ENCODE results near the gene GATA1. TPM values are rescaled to one million over a fixed set of nuclear protein-coding genes. Genes with fewer than 3 reads are reported as not detected.

Gene GATA1
- total RNA-seq, 1 donor from 2014 or later = 1.6 TPM

DNA sequence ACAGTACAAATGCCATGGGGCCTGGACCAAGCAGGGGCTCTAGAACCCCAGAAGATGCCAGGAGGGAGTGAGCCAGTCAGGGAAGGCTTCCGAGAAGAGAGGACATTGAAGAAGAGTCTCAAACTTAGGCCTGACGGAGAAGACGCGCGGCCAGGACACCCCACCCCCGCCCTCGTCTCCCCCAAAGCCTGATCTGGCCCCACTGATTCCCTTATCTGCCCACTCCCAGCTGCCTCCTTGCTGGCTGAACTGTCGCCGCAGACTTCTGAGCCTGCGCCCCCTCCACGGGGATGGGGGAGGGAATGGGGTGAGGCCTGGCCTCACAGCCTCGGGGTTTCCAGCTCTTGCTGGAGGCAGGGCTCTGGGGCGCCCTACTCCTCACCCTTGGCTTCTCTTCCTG, 3.6 kb upstream of the GATA1 start:
- H3K27ac ChIP-seq (ENCODE audit: low read depth, low read length) = no peak overlapping the region
- no peaks in the 10 kb centered on the region for H3K4me1 ChIP-seq (ENCODE audit: control insufficient read depth in 3 of 3, insufficient read depth in 3 of 3, low read length in 3 of 3)
- H3K9ac ChIP-seq (ENCODE audit: low read depth in 1 of 3, low read length in 3 of 3) = no peak overlapping the region
- H3K9me3 ChIP-seq (ENCODE audit: control insufficient read depth in 3 of 3, low read length in 3 of 3) = no peaks in the 10 kb centered on the region
- peaks cover 0 to 9% (median 0%) of the 10 kb centered on the region in 3 donors for H3K27me3 ChIP-seq (ENCODE audit: control insufficient read depth in 3 of 3, insufficient read depth in 3 of 3, low read length in 3 of 3)
- H3K36me3 ChIP-seq (ENCODE audit: control insufficient read depth in 3 of 3, insufficient read depth in 3 of 3, low read length in 3 of 3) = no peaks in the 10 kb centered on the region
- no peak overlapping the region for H3K4me3 ChIP-seq (ENCODE audit: low read length in 3 of 3)

DNA sequence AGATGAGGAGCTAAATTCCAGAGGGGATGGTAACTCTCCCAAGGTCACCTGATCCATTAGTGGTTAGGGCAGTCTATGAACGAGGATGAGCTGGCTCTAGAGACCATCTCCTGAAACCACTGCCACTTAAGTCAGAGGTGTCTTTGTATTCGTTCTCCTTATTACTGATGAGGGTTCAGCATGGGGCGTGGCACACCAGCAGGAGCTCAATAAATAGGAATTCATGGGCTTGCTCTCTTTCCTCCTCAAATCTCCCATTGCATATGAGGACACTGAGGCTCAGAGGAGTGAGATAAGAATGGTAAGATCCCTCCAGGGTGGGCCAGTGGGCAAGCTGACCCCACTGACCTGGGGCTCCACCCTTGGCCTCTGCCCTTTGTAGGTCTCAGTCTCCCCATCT, 1.7 kb upstream of the GATA1 start:
- H3K9ac ChIP-seq (ENCODE audit: low read depth in 1 of 3, low read length in 3 of 3) = no peak overlapping the region
- no peaks in the 10 kb centered on the region for H3K4me1 ChIP-seq (ENCODE audit: control insufficient read depth in 3 of 3, insufficient read depth in 3 of 3, low read length in 3 of 3)
- no peak overlapping the region for H3K4me3 ChIP-seq (ENCODE audit: low read length in 3 of 3)
- no peaks in the 10 kb centered on the region for H3K9me3 ChIP-seq (ENCODE audit: control insufficient read depth in 3 of 3, low read length in 3 of 3)
- peaks cover 0 to 9% (median 0%) of the 10 kb centered on the region in 3 donors for H3K27me3 ChIP-seq (ENCODE audit: control insufficient read depth in 3 of 3, insufficient read depth in 3 of 3, low read length in 3 of 3)
- no peaks in the 10 kb centered on the region for H3K36me3 ChIP-seq (ENCODE audit: control insufficient read depth in 3 of 3, insufficient read depth in 3 of 3, low read length in 3 of 3)
- no peak overlapping the region for H3K27ac ChIP-seq (ENCODE audit: low read depth, low read length)

DNA sequence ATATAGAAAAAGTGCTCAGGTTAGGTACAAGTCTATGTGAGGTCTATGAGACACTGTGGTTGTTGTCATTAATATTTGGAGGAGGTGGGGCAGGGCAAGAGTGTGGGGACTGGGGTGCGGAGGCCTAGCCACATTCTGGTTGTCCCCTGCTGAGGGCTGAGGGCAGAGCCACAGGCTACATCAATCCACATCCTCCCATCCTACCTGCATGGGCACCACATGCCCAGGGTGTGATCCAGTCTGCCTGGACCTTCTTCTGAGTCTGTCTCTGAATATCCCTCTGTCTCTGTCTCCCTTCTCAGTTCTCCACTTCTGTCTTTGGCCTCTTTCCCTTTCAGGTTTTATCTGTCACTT, 1.2 kb upstream of the GATA1 start:
- Histone ChIP-seq H3K36me3 (ENCODE audit: control insufficient read depth in 3 of 3, insufficient read depth in 3 of 3, low read length in 3 of 3) (no peaks in the 10 kb centered on the region), H3K27ac (ENCODE audit: low read depth, low read length) (no peak overlapping the region), H3K4me1 (ENCODE audit: control insufficient read depth in 3 of 3, insufficient read depth in 3 of 3, low read length in 3 of 3) (no peaks in the 10 kb centered on the region), H3K4me3 (ENCODE audit: low read length in 3 of 3) (no peak overlapping the region), H3K27me3 (ENCODE audit: control insufficient read depth in 3 of 3, insufficient read depth in 3 of 3, low read length in 3 of 3) (peaks cover 0 to 9% (median 0%) of the 10 kb centered on the region in 3 donors), H3K9me3 (ENCODE audit: control insufficient read depth in 3 of 3, low read length in 3 of 3) (no peaks in the 10 kb centered on the region), H3K9ac (ENCODE audit: low read depth in 1 of 3, low read length in 3 of 3) (no peak overlapping the region)

DNA sequence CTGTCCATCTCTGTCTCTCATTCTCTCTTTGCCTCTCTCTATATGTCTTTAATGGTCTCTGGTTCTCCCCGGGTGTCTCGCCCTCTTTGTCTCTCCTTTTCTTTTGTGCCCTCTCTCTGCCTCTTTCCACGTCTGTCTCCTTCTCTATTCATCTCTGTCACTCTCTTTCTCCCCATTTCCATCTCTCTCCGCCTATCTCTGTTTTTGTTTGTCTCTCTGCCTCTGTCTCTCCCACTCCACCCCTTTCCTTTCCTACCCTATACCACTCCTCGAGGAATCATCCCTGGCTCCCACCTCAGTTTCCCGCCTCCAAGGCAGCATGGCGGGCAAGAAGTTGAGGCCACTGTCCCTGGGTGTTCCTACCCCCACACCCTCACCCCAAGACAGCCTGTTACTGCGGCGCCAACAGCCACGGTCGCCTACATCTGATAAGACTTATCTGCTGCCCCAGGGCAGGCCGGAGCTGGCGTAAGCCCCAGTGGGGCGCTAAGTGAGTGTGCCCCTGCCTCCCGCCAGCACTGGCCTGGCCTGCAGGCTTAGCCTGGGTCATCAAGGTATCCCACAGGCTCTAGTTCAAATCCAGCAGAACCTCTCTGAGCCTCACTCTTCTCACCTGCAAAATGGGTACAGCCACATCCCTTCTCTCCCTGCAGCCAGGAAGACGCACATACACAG, 713 bp upstream of the GATA1 start:
- H3K27ac ChIP-seq (ENCODE audit: low read depth, low read length) = no peak overlapping the region
- H3K36me3 ChIP-seq (ENCODE audit: control insufficient read depth in 3 of 3, insufficient read depth in 3 of 3, low read length in 3 of 3) = no peaks in the 10 kb centered on the region
- H3K4me3 ChIP-seq (ENCODE audit: low read length in 3 of 3) = no peak overlapping the region
- peaks cover 0 to 9% (median 0%) of the 10 kb centered on the region in 3 donors for H3K27me3 ChIP-seq (ENCODE audit: control insufficient read depth in 3 of 3, insufficient read depth in 3 of 3, low read length in 3 of 3)
- no peaks in the 10 kb centered on the region for H3K9me3 ChIP-seq (ENCODE audit: control insufficient read depth in 3 of 3, low read length in 3 of 3)
- no peak overlapping the region for H3K9ac ChIP-seq (ENCODE audit: low read depth in 1 of 3, low read length in 3 of 3)
- no peaks in the 10 kb centered on the region for H3K4me1 ChIP-seq (ENCODE audit: control insufficient read depth in 3 of 3, insufficient read depth in 3 of 3, low read length in 3 of 3)

DNA sequence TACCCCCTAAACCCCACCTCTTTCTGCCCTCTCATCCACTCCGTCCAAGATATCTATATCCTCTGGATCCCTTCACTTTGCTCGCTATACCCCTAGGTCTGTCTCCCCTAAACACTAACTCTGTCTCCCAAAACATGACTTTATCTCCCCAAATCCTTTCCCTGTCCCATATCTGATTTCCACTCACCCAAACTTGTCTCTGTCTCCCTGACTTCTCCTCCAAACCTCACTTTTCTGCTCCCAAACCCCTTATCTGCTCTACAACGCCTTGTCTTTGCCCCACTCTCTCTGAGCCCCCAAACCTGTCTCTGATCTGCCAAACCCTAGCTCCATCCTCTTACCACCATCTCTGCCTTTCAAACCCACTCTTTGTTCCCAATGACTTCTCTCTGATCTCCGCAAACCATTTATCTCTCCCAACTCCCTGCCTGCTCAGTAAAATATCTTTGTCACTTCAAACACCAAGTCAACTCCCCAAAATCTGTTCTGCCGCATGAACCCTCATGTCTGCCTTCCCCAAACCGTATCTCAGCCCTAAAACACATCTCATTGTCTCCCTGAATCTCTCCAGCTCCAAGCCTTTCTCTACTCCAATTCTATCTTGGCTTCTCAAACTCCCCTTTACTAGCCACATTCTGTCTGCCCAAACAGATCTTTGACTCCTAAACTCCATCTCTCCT, 575 bp downstream of the GATA1 start:
- H3K27me3 ChIP-seq (ENCODE audit: control insufficient read depth in 3 of 3, insufficient read depth in 3 of 3, low read length in 3 of 3) = peaks cover 0 to 9% (median 0%) of the 10 kb centered on the region in 3 donors
- H3K4me3 ChIP-seq (ENCODE audit: low read length in 3 of 3) = no peak overlapping the region
- no peaks in the 10 kb centered on the region for H3K9me3 ChIP-seq (ENCODE audit: control insufficient read depth in 3 of 3, low read length in 3 of 3)
- no peaks in the 10 kb centered on the region for H3K4me1 ChIP-seq (ENCODE audit: control insufficient read depth in 3 of 3, insufficient read depth in 3 of 3, low read length in 3 of 3)
- no peaks in the 10 kb centered on the region for H3K36me3 ChIP-seq (ENCODE audit: control insufficient read depth in 3 of 3, insufficient read depth in 3 of 3, low read length in 3 of 3)
- no peak overlapping the region for H3K9ac ChIP-seq (ENCODE audit: low read depth in 1 of 3, low read length in 3 of 3)
- no peak overlapping the region for H3K27ac ChIP-seq (ENCODE audit: low read depth, low read length)

DNA sequence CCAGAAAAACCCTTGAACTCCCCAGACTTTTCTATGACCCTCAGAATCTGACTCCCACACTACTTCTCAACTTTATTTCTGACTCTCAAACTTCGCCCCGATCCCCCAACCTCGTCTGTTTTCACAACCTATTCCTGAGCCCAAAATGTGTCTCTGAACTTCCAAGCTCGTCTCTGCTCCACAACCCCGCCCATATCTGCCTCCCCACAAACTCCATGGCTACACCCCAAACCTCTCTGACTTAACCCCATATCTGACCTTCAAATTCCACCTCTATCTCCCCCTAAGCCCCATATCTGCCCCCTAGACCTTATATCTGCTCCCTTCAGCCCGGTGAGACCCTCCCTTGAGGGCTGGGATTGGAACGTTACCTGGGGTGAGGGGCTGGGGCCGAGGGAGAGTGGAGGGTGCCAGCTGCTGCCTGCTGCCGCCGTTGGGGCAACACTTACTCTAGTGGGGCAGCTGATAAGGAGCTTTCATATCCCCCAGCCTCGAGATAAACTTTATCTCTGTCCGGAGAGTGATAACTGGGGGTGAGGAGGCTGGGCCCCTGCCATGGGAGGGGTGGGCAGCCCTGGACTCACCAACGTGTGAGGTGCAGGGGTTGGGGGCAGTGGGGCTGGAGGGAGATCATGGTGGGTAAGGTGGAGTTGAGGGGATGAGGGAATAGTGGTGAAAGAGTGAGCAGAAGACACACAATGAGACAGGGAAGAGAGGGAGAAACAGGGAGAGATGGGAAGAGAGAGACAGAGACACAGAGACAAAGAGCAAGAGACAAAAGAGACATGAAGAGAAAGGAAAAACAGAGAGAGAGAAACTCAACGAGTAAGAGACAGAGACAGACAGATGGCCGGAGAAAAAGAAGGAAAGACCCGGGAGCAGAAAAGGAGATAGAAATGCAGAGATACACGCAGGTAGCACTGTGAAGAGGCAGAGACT, 1.4 kb downstream of the GATA1 start:
- Histone ChIP-seq H3K9ac (ENCODE audit: low read depth in 1 of 3, low read length in 3 of 3) (no peak overlapping the region), H3K4me3 (ENCODE audit: low read length in 3 of 3) (no peak overlapping the region), H3K27me3 (ENCODE audit: control insufficient read depth in 3 of 3, insufficient read depth in 3 of 3, low read length in 3 of 3) (peaks cover 0 to 9% (median 0%) of the 10 kb centered on the region in 3 donors), H3K4me1 (ENCODE audit: control insufficient read depth in 3 of 3, insufficient read depth in 3 of 3, low read length in 3 of 3) (no peaks in the 10 kb centered on the region), H3K36me3 (ENCODE audit: control insufficient read depth in 3 of 3, insufficient read depth in 3 of 3, low read length in 3 of 3) (no peaks in the 10 kb centered on the region), H3K27ac (ENCODE audit: low read depth, low read length) (no peak overlapping the region), H3K9me3 (ENCODE audit: control insufficient read depth in 3 of 3, low read length in 3 of 3) (no peaks in the 10 kb centered on the region)

DNA sequence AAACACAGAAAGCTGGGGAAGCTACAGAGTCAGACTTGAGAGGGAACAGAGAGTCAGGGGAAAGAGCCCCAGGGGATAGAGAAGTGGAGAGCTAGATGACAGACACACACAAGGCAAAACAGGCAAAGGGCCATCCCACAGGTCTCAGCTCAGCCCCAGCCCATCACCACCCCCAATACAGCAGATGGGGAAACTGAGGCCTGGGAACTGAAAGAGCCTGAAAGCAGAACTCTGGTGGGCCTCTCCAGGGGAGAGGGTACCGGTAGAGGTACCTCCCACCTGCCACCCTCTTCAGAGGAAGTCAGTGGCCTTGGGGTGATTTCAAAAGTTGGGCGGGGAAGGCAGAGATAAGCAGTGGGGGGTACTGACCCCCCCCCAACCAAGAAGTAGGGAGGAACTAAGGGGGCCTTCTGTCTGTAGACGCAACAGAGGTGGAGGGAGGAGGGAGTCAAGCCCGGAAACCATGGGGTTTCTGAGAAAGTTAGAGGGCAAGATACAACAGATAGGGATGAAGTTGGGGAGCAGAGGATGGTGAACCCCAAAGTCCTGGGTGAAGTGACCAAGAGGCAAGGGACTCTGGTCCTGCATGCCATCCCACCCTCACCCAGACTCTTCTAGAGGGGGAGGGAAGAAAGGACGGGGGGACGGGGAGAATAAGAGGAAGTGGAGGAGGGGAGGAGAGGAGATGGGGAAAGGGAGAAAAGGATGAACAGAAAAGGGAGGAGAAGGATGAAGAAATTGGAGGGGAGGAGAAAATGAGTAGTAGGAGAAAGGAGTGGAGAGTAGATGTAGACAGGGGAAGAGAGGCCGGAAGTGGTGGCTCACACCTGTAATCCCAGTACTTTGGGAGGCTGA, 3.2 kb downstream of the GATA1 start:
- Histone ChIP-seq H3K4me1 (ENCODE audit: control insufficient read depth in 3 of 3, insufficient read depth in 3 of 3, low read length in 3 of 3) (no peaks in the 10 kb centered on the region), H3K9ac (ENCODE audit: low read depth in 1 of 3, low read length in 3 of 3) (no peak overlapping the region), H3K36me3 (ENCODE audit: control insufficient read depth in 3 of 3, insufficient read depth in 3 of 3, low read length in 3 of 3) (no peaks in the 10 kb centered on the region)

DNA sequence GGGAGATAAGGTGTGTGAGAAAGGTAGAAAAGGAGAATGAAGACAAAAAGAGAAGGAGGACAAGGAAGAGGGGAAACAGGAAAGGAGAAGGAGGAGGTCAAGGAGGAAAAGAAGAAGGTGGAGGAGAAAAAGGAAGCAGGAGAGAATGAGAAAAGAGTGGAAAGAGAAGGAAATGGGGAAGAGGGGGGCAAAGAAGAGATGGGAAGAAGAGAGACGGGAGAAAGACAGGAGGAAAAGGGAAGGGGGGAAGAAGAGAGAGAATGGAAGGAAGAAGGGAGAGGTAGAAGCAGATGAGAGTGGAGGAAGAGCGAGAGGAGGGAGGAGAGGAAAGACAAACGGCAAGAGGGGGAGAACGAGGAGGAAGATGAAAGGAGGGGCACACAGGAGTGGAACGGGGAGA, 4.1 kb downstream of the GATA1 start:
- no peaks in the 10 kb centered on the region for H3K9me3 ChIP-seq (ENCODE audit: control insufficient read depth in 3 of 3, low read length in 3 of 3)
- no peak overlapping the region for H3K4me3 ChIP-seq (ENCODE audit: low read length in 3 of 3)
- no peaks in the 10 kb centered on the region for H3K36me3 ChIP-seq (ENCODE audit: control insufficient read depth in 3 of 3, insufficient read depth in 3 of 3, low read length in 3 of 3)
- H3K27ac ChIP-seq (ENCODE audit: low read depth, low read length) = no peak overlapping the region
- H3K4me1 ChIP-seq (ENCODE audit: control insufficient read depth in 3 of 3, insufficient read depth in 3 of 3, low read length in 3 of 3) = no peaks in the 10 kb centered on the region
- H3K27me3 ChIP-seq (ENCODE audit: control insufficient read depth in 3 of 3, insufficient read depth in 3 of 3, low read length in 3 of 3) = peaks cover 0 to 2% (median 0%) of the 10 kb centered on the region in 3 donors
- no peak overlapping the region for H3K9ac ChIP-seq (ENCODE audit: low read depth in 1 of 3, low read length in 3 of 3)

More for the DNA sequence above, 3.2 kb downstream of the GATA1 start:
- Histone ChIP-seq H3K4me3 (ENCODE audit: low read length in 3 of 3) (no peak overlapping the region), H3K27ac (ENCODE audit: low read depth, low read length) (no peak overlapping the region), H3K9me3 (ENCODE audit: control insufficient read depth in 3 of 3, low read length in 3 of 3) (no peaks in the 10 kb centered on the region), H3K27me3 (ENCODE audit: control insufficient read depth in 3 of 3, insufficient read depth in 3 of 3, low read length in 3 of 3) (peaks cover 0 to 8% (median 0%) of the 10 kb centered on the region in 3 donors)

DNA sequence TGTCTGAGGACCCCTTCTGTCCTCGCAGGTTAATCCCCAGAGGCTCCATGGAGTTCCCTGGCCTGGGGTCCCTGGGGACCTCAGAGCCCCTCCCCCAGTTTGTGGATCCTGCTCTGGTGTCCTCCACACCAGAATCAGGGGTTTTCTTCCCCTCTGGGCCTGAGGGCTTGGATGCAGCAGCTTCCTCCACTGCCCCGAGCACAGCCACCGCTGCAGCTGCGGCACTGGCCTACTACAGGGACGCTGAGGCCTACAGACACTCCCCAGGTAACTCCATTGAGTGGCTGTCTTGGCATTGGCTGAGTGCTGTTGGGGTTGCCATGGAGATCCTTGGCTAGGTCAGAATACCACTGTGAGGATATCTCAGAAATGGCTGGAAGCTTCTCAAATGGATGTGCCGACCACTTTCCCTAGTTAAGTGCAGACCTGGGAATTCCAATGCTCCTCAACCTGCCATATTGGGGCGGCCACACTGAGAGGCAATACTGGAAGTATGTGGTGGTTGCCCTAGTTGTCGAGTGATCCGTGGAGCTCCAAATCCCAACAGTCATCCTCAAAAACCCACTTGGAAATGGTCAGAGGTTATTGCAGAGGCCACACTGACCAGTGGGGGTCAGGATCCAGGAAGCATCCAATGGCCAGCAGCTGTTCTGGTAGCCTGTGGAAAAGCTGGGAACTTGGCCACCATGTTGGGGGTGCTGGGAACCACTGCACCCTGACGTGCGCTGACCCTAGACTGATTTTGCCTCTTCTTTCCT, 4.9 kb downstream of the GATA1 start:
- Histone ChIP-seq H3K9me3 (ENCODE audit: control insufficient read depth in 3 of 3, low read length in 3 of 3) (no peaks in the 10 kb centered on the region), H3K4me1 (ENCODE audit: control insufficient read depth in 3 of 3, insufficient read depth in 3 of 3, low read length in 3 of 3) (no peaks in the 10 kb centered on the region), H3K9ac (ENCODE audit: low read depth in 1 of 3, low read length in 3 of 3) (no peak overlapping the region), H3K27ac (ENCODE audit: low read depth, low read length) (no peak overlapping the region), H3K36me3 (ENCODE audit: control insufficient read depth in 3 of 3, insufficient read depth in 3 of 3, low read length in 3 of 3) (no peaks in the 10 kb centered on the region), H3K4me3 (ENCODE audit: low read length in 3 of 3) (no peak overlapping the region), H3K27me3 (ENCODE audit: control insufficient read depth in 3 of 3, insufficient read depth in 3 of 3, low read length in 3 of 3) (peaks cover 0 to 2% (median 0%) of the 10 kb centered on the region in 3 donors)
